Liver (tissue), 9 donors: Measurements from ENCODE around the gene AP4E1. TPM values are rescaled to one million over a fixed set of nuclear protein-coding genes. Genes with fewer than 3 reads are reported as not detected.

Source experiments
- DNase-seq: peaks from one replicate; pipeline ENCODE4 v3.0.0-alpha.2; 2017; ENCODE audit warnings: low spot score
- H3K27ac ChIP-seq, 2 donors: one replicate each; pipeline ENCODE4 v1.7.0; 2013; ENCODE audit warnings: inconsistent platforms in 2 of 2, low read length in 2 of 2, control low read depth in 1 of 2, low read depth in 1 of 2, mild to moderate bottlenecking in 1 of 2
- H3K27me3 ChIP-seq, 4 donors: one replicate each; pipeline versions ENCODE4 v1.6.1 to v1.7.0; 2013; ENCODE audit warnings: low read length in 3 of 4, inconsistent platforms in 1 of 4, mild to moderate bottlenecking in 1 of 4, moderate library complexity in 1 of 4; ENCODE audit not compliant: control insufficient read depth in 4 of 4, insufficient read depth in 4 of 4
- H3K36me3 ChIP-seq, 4 donors: one replicate each; pipeline versions ENCODE4 v1.6.1 to v1.7.0; 2013; ENCODE audit warnings: low read length in 3 of 4, mild to moderate bottlenecking in 3 of 4, low read depth in 1 of 4, moderate library complexity in 1 of 4; ENCODE audit not compliant: control insufficient read depth in 4 of 4, insufficient read depth in 3 of 4
- H3K4me1 ChIP-seq, 4 donors: one replicate each; pipeline versions ENCODE4 v1.6.1 to v1.7.0; 2013; ENCODE audit warnings: low read length in 3 of 4, mild to moderate bottlenecking in 3 of 4, moderate library complexity in 1 of 4; ENCODE audit not compliant: control insufficient read depth in 4 of 4, insufficient read depth in 4 of 4
- H3K4me3 ChIP-seq, 3 donors: one replicate each; pipeline versions ENCODE4 v1.6.1 to v1.7.0; 2013; ENCODE audit warnings: low read length in 3 of 3, control low read depth in 1 of 3, low read depth in 1 of 3, mild to moderate bottlenecking in 1 of 3
- H3K9ac ChIP-seq, 2 donors: one replicate each; pipeline ENCODE4 v1.7.0; 2013; ENCODE audit warnings: low read length in 2 of 2, mild to moderate bottlenecking in 2 of 2, moderate library complexity in 2 of 2, control low read depth in 1 of 2, low read depth in 1 of 2
- H3K9me3 ChIP-seq, 4 donors: one replicate each; pipeline versions ENCODE4 v1.6.1 to v1.7.0; 2013; ENCODE audit warnings: low read length in 3 of 4; ENCODE audit not compliant: control insufficient read depth in 4 of 4
- EGR1 ChIP-seq, 2 donors: IDR thresholded peaks; 2 replicates each; pipeline ENCODE4 v1.6.1; 2016 to 2018; ENCODE audit warnings: antibody characterized with exemption in 2 of 2, low read depth in 2 of 2
- FOXA1 ChIP-seq: IDR thresholded peaks from 2 replicates; pipeline ENCODE4 v1.6.1; 2016; ENCODE audit warnings: antibody characterized with exemption
- FOXA2 ChIP-seq: IDR thresholded peaks from 2 replicates; pipeline ENCODE4 v1.6.1; 2016; ENCODE audit warnings: antibody characterized with exemption
- GABPA ChIP-seq, 2 donors: IDR thresholded peaks in 1 of 2; conservative IDR thresholded peaks in 1 of 2; 2 replicates each; pipeline ENCODE4 v1.6.1; 2016; ENCODE audit warnings: antibody characterized with exemption in 2 of 2, mild to moderate bottlenecking in 1 of 2, moderate library complexity in 1 of 2
- HNF4A ChIP-seq, 2 donors: conservative IDR thresholded peaks; 2 replicates each; pipeline ENCODE4 v1.6.1; 2016; ENCODE audit warnings: antibody characterized with exemption in 2 of 2, mild to moderate bottlenecking in 2 of 2
- HNF4G ChIP-seq: IDR thresholded peaks from 2 replicates; pipeline ENCODE4 v1.6.1; 2016; ENCODE audit warnings: antibody characterized with exemption
- JUND ChIP-seq, 2 donors: IDR thresholded peaks; 2 replicates each; pipeline ENCODE4 v1.6.1; 2016; ENCODE audit warnings: antibody characterized with exemption in 2 of 2
- NR2F2 ChIP-seq: IDR thresholded peaks from 2 replicates; pipeline ENCODE4 v1.6.1; 2016; ENCODE audit warnings: antibody characterized with exemption
- RAD21 ChIP-seq, 2 donors: IDR thresholded peaks; 2 replicates each; pipeline ENCODE4 v1.6.1; 2016; ENCODE audit warnings: antibody characterized with exemption in 2 of 2, mild to moderate bottlenecking in 2 of 2
- RXRA ChIP-seq, 2 donors: IDR thresholded peaks; 2 replicates each; pipeline ENCODE4 v1.6.1; 2017 to 2018; ENCODE audit warnings: antibody characterized with exemption in 2 of 2, mild to moderate bottlenecking in 1 of 2
- SP1 ChIP-seq: IDR thresholded peaks from 2 replicates; pipeline ENCODE4 v1.6.1; 2018; ENCODE audit warnings: antibody characterized with exemption, mild to moderate bottlenecking
- TAF1 ChIP-seq: conservative IDR thresholded peaks from 2 replicates; pipeline ENCODE4 v1.6.1; 2016; ENCODE audit warnings: antibody characterized with exemption, mild to moderate bottlenecking
- YY1 ChIP-seq: IDR thresholded peaks from 2 replicates; pipeline ENCODE4 v1.6.1; 2016; ENCODE audit warnings: antibody characterized with exemption, mild to moderate bottlenecking
- ZBTB33 ChIP-seq: IDR thresholded peaks from 2 replicates; pipeline ENCODE4 v1.6.1; 2016; ENCODE audit warnings: antibody characterized with exemption
- WGBS: extraction: QIAGEN DNeasy Blood & Tissue Kit; methylation state at CpG from one replicate; pipeline ENCODE4 v1.1.7; 2013; 5-methylcytosine and 5-hydroxymethylcytosine counted together
- polyA plus RNA-seq, 2 donors: library from polyadenylated mRNA; stranded (reverse) in 1 of 2; unstranded in 1 of 2; fragments of 200-250 nt in 1 of 2; fragments of >200 nt in 1 of 2; fragmentation: Nextera tagmentation in 1 of 2; extraction: Ambion mirVana in 1 of 2; gene quantifications; one replicate each; pipeline versions ENCODE4 v1.2.1 to v1.2.3, GENCODE V29; 2013 to 2015
- total RNA-seq, 2 donors: library from RNA; depleted of rRNA; stranded (reverse); fragments of >200 nt; gene quantifications; one replicate each; pipeline ENCODE4 v1.2.3, GENCODE V29; 2014
- TF ChIP-seq, protein P1 (sequence below): IDR thresholded peaks from 2 replicates; pipeline ENCODE4 v1.6.1; 2016; ENCODE audit warnings: antibody characterized with exemption, mild to moderate bottlenecking
- TF ChIP-seq, protein P2 (sequence below): fragments of 150-350 bp; IDR thresholded peaks from 2 replicates; pipeline ENCODE4 v1.5.1; 2017; ENCODE audit warnings: improper control_type of control experiment, low read depth, low read length; ENCODE audit not compliant: missing input control
- TF ChIP-seq, protein P3 (sequence below): IDR thresholded peaks from 2 replicates; pipeline ENCODE4 v1.6.1; 2016; ENCODE audit warnings: antibody characterized with exemption
- TF ChIP-seq, protein P4 (sequence below): IDR thresholded peaks from 2 replicates; pipeline ENCODE4 v1.6.1; 2016; ENCODE audit warnings: antibody characterized with exemption
- donor health status: healthy.
- donor health status: healthy.
- donor health status: healthy.
- donor health status: healthy.
- donor health status: healthy.

Gene AP4E1
- total and polyA plus RNA-seq, 4 donors: 1.3 to 10.2 (median 4.6) TPM

GRCh38 chr15:50978580-50978979, 70.1 kb downstream of the AP4E1 start:
- Histone ChIP-seq H3K27me3 (no peaks in the 10 kb centered on the region), H3K9me3 (no peaks in the 10 kb centered on the region), H3K4me1 (no peaks in the 10 kb centered on the region), H3K9ac (no peak overlapping the region), H3K27ac (no peak overlapping the region), H3K4me3 (no peak overlapping the region), H3K36me3 (peaks cover 0 to 5% (median 4%) of the 10 kb centered on the region in 4 donors)
- TF ChIP-seq, protein P1, sequence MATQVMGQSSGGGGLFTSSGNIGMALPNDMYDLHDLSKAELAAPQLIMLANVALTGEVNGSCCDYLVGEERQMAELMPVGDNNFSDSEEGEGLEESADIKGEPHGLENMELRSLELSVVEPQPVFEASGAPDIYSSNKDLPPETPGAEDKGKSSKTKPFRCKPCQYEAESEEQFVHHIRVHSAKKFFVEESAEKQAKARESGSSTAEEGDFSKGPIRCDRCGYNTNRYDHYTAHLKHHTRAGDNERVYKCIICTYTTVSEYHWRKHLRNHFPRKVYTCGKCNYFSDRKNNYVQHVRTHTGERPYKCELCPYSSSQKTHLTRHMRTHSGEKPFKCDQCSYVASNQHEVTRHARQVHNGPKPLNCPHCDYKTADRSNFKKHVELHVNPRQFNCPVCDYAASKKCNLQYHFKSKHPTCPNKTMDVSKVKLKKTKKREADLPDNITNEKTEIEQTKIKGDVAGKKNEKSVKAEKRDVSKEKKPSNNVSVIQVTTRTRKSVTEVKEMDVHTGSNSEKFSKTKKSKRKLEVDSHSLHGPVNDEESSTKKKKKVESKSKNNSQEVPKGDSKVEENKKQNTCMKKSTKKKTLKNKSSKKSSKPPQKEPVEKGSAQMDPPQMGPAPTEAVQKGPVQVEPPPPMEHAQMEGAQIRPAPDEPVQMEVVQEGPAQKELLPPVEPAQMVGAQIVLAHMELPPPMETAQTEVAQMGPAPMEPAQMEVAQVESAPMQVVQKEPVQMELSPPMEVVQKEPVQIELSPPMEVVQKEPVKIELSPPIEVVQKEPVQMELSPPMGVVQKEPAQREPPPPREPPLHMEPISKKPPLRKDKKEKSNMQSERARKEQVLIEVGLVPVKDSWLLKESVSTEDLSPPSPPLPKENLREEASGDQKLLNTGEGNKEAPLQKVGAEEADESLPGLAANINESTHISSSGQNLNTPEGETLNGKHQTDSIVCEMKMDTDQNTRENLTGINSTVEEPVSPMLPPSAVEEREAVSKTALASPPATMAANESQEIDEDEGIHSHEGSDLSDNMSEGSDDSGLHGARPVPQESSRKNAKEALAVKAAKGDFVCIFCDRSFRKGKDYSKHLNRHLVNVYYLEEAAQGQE: no peak
- no peak for TF ChIP-seq FOXA2
- TF ChIP-seq RAD21 (IDR thresholded peaks at IDR 0.05): no peak
- TF ChIP-seq JUND (IDR thresholded peaks at IDR 0.05): no peak
- TF ChIP-seq, protein P2, sequence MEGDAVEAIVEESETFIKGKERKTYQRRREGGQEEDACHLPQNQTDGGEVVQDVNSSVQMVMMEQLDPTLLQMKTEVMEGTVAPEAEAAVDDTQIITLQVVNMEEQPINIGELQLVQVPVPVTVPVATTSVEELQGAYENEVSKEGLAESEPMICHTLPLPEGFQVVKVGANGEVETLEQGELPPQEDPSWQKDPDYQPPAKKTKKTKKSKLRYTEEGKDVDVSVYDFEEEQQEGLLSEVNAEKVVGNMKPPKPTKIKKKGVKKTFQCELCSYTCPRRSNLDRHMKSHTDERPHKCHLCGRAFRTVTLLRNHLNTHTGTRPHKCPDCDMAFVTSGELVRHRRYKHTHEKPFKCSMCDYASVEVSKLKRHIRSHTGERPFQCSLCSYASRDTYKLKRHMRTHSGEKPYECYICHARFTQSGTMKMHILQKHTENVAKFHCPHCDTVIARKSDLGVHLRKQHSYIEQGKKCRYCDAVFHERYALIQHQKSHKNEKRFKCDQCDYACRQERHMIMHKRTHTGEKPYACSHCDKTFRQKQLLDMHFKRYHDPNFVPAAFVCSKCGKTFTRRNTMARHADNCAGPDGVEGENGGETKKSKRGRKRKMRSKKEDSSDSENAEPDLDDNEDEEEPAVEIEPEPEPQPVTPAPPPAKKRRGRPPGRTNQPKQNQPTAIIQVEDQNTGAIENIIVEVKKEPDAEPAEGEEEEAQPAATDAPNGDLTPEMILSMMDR: no peak
- no peak for TF ChIP-seq RXRA (IDR thresholded peaks at IDR 0.05)
- TF ChIP-seq, protein P3, sequence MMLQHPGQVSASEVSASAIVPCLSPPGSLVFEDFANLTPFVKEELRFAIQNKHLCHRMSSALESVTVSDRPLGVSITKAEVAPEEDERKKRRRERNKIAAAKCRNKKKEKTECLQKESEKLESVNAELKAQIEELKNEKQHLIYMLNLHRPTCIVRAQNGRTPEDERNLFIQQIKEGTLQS: no peak
- no peak for TF ChIP-seq EGR1 (IDR thresholded peaks at IDR 0.05; ENCODE audit: low read depth in 2 of 2)
- TF ChIP-seq YY1: no peak
- no peak for TF ChIP-seq GABPA (IDR thresholded peaks at IDR 0.05 in 1 of 2, conservative IDR thresholded peaks at IDR 0.05 in 1 of 2)
- 99% methylated on average over 4 of the region's 4 CpGs for WGBS
- DNase-seq: no peak

- Histone ChIP-seq H3K27ac (no peak overlapping the region), H3K9ac (no peak overlapping the region), H3K36me3 (peaks cover 0 to 6% (median 4%) of the 10 kb centered on the region in 4 donors), H3K9me3 (no peaks in the 10 kb centered on the region), H3K4me3 (no peak overlapping the region), H3K4me1 (no peaks in the 10 kb centered on the region), H3K27me3 (no peaks in the 10 kb centered on the region)
- TF ChIP-seq, protein P4, sequence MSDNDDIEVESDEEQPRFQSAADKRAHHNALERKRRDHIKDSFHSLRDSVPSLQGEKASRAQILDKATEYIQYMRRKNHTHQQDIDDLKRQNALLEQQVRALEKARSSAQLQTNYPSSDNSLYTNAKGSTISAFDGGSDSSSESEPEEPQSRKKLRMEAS: no peak
- no peak for TF ChIP-seq TAF1
- TF ChIP-seq HNF4G: no peak
- no peak for TF ChIP-seq EGR1 (IDR thresholded peaks at IDR 0.05; ENCODE audit: low read depth in 2 of 2)
- TF ChIP-seq, protein P2: no peak
- no peak for TF ChIP-seq SP1
- no peak for TF ChIP-seq RAD21 (IDR thresholded peaks at IDR 0.05)
- TF ChIP-seq FOXA2: no peak
- TF ChIP-seq HNF4A (conservative IDR thresholded peaks at IDR 0.05): no peak
- TF ChIP-seq RXRA (IDR thresholded peaks at IDR 0.05): no peak
- no peak for TF ChIP-seq JUND (IDR thresholded peaks at IDR 0.05)
- TF ChIP-seq GABPA (IDR thresholded peaks at IDR 0.05 in 1 of 2, conservative IDR thresholded peaks at IDR 0.05 in 1 of 2): no peak
- no peak for TF ChIP-seq ZBTB33
- no peak for TF ChIP-seq FOXA1
- TF ChIP-seq, protein P3: no peak
- TF ChIP-seq NR2F2: no peak
- no peak for TF ChIP-seq YY1
- 97% methylated on average over 1 of the region's 1 CpG for WGBS
- no peak for DNase-seq
Measured at GRCh38 chr15:50979041-50979440, 70.6 kb downstream of the AP4E1 start.
